SK-N-SH (cell line): ENCODE measurements around the gene DZIP3. TPM values are rescaled to one million over a fixed set of nuclear protein-coding genes. Genes with fewer than 3 reads are reported as not detected.

Experiments used
- CTCF ChIA-PET: fragments of 300-600, 350-600 bp; formaldehyde crosslinking; extraction: SDS; loops from one replicate; lab custom pipeline; 2021; lab: Yijun Ruan, JAX
- POLR2A ChIA-PET: fragments of 350-600 bp; sonication (Branson Sonifier 250); formaldehyde crosslinking; extraction: SDS; loops from one replicate; lab custom pipeline; 2020; ENCODE audit warnings: antibody characterized with exemption, inconsistent platforms; lab: Yijun Ruan, JAX
- DNase-seq: peaks from one replicate; pipeline ENCODE4 v3.0.0; 2012
- H2AFZ ChIP-seq: fragments of 200-600 bp; sonication (generic); 2 replicates; pipeline ENCODE4 v1.8.1; 2016; ENCODE audit warnings: antibody characterized with exemption, mild to moderate bottlenecking, low read depth
- H3F3A ChIP-seq: fragments of 200-600 bp; sonication (generic); replicated peaks from 2 replicates; pipeline ENCODE3; 2016; ENCODE audit warnings: antibody characterized with exemption, mild to moderate bottlenecking; ENCODE audit not compliant: insufficient read depth
- H3K27ac ChIP-seq, 2 experiments: fragments of 200-500 bp in 1 of 2; fragments of 200-600 bp in 1 of 2; sonication (Bioruptor generic) in 1 of 2; sonication (generic), shearing (Covaris generic) in 1 of 2; 2 replicates each; pipeline versions ENCODE4 v1.5.1 to v1.6.1; 2014 to 2016; ENCODE audit warnings: low read depth in 2 of 2, inconsistent platforms in 1 of 2, low read length in 1 of 2, mild to moderate bottlenecking in 1 of 2, mixed read lengths in 1 of 2
- H3K27me3 ChIP-seq: fragments of 200-600 bp; sonication (generic), shearing (Covaris generic); 2 replicates; pipeline ENCODE4 v1.6.1; 2016; ENCODE audit warnings: mixed run types; ENCODE audit not compliant: insufficient read depth
- H3K36me3 ChIP-seq, 2 experiments: fragments of 200-500 bp in 1 of 2; fragments of 200-600 bp in 1 of 2; sonication (Bioruptor generic) in 1 of 2; sonication (generic) in 1 of 2; replicated peaks in 1 of 2; 2 replicates each; pipeline versions ENCODE3 to v1.5.1; 2014 to 2016; ENCODE audit warnings: low read length in 1 of 2, mild to moderate bottlenecking in 1 of 2; ENCODE audit not compliant: insufficient read depth in 2 of 2, control insufficient read depth in 1 of 2
- H3K4me1 ChIP-seq, 2 experiments: fragments of 200-500 bp in 1 of 2; fragments of 200-600 bp in 1 of 2; sonication (Bioruptor generic) in 1 of 2; sonication (generic), shearing (Covaris generic) in 1 of 2; 2 replicates each; pipeline versions ENCODE4 v1.5.1 to v1.6.1; 2014 to 2016; ENCODE audit warnings: low read depth in 1 of 2, low read length in 1 of 2, mixed run types in 1 of 2; ENCODE audit not compliant: insufficient read depth in 2 of 2, control insufficient read depth in 1 of 2
- H3K4me2 ChIP-seq: fragments of 200-600 bp; sonication (generic), shearing (Covaris generic); 2 replicates; pipeline ENCODE4 v1.6.1; 2017; ENCODE audit warnings: mixed run types
- H3K4me3 ChIP-seq, 2 experiments: fragments of 200-500 bp in 1 of 2; fragments of 200-600 bp in 1 of 2; sonication (Bioruptor generic) in 1 of 2; sonication (generic), shearing (Covaris generic) in 1 of 2; 2 replicates each; pipeline versions ENCODE4 v1.5.1 to v1.8.1; 2014 to 2016; ENCODE audit warnings: low read depth in 2 of 2, inconsistent platforms in 1 of 2, low read length in 1 of 2, mild to moderate bottlenecking in 1 of 2, mixed read lengths in 1 of 2, moderate library complexity in 1 of 2
- H3K79me2 ChIP-seq: fragments of 200-600 bp; sonication (generic); 2 replicates; pipeline ENCODE4 v1.8.1; 2017; ENCODE audit warnings: mild to moderate bottlenecking; ENCODE audit not compliant: insufficient read depth
- H3K9ac ChIP-seq: fragments of 200-600 bp; sonication (generic); 2 replicates; pipeline ENCODE4 v1.6.1; 2017; ENCODE audit warnings: mixed run types
- H3K9me2 ChIP-seq: fragments of 200-600 bp; sonication (generic); 2 replicates; pipeline ENCODE4 v1.6.1; 2017; ENCODE audit warnings: mixed run types
- H3K9me3 ChIP-seq: fragments of 200-600 bp; sonication (generic); 2 replicates; pipeline ENCODE4 v1.6.1; 2017; ENCODE audit warnings: mixed run types, mild to moderate bottlenecking, moderate library complexity
- H4K20me1 ChIP-seq: fragments of 200-600 bp; sonication (generic); 2 replicates; pipeline ENCODE4 v1.6.1; 2017; ENCODE audit warnings: mild to moderate bottlenecking, mixed run types; ENCODE audit not compliant: insufficient read depth
- CHD2 ChIP-seq: fragments of 150-350 bp; IDR thresholded peaks from 2 replicates; pipeline ENCODE4 v1.6.1; 2018; ENCODE audit warnings: low read length; ENCODE audit not compliant: partially characterized antibody
- ELF1 ChIP-seq: IDR thresholded peaks from 2 replicates; pipeline ENCODE4 v1.4.0; 2012
- EP300 ChIP-seq, 2 experiments: IDR thresholded peaks; 2 replicates each; pipeline versions ENCODE4 v1.4.0 to v1.6.1; 2012; ENCODE audit warnings: borderline replicate concordance in 1 of 2, low read depth in 1 of 2, low read length in 1 of 2
- EZH2phosphoT487 ChIP-seq: fragments of 200-600 bp; sonication (generic); IDR thresholded peaks from 2 replicates; pipeline ENCODE4 v1.6.1; 2017; ENCODE audit warnings: low read depth, mixed run types, mild to moderate bottlenecking, antibody characterized with exemption, moderate library complexity, borderline replicate concordance
- FOSL2 ChIP-seq: IDR thresholded peaks from 2 replicates; pipeline ENCODE4 v1.4.0; 2012; ENCODE audit warnings: low read depth, mild to moderate bottlenecking, moderate library complexity, borderline replicate concordance
- JUND ChIP-seq: IDR thresholded peaks from 2 replicates; pipeline ENCODE4 v1.4.0; 2012
- MEF2A ChIP-seq: IDR thresholded peaks from 2 replicates; pipeline ENCODE4 v1.4.0; 2012; ENCODE audit warnings: low read depth, borderline replicate concordance
- MXI1 ChIP-seq: IDR thresholded peaks from 2 replicates; pipeline ENCODE4 v1.6.1; 2012; ENCODE audit warnings: mild to moderate bottlenecking, low read depth, low read length, improper control_type of control experiment
- RAD21 ChIP-seq: IDR thresholded peaks from 2 replicates; pipeline ENCODE4 v1.6.1; 2012; ENCODE audit warnings: mild to moderate bottlenecking, low read length
- RCOR1 ChIP-seq: fragments of 150-350 bp; IDR thresholded peaks from 2 replicates; pipeline ENCODE4 v1.6.1; 2017; ENCODE audit warnings: antibody characterized with exemption, low read length
- RXRA ChIP-seq: IDR thresholded peaks from 2 replicates; pipeline ENCODE4 v1.4.0; 2012; ENCODE audit warnings: low read depth, mild to moderate bottlenecking, borderline replicate concordance
- TCF12 ChIP-seq: IDR thresholded peaks from 2 replicates; pipeline ENCODE4 v1.4.0; 2012
- YY1 ChIP-seq: IDR thresholded peaks from 2 replicates; pipeline ENCODE4 v1.4.0; 2012; ENCODE audit warnings: low read depth, mild to moderate bottlenecking
- ZBTB33 ChIP-seq: IDR thresholded peaks from 2 replicates; pipeline ENCODE4 v1.4.0; 2012; ENCODE audit warnings: low read depth, borderline replicate concordance
- polyA plus RNA-seq, 3 experiments: library from polyadenylated mRNA; depleted of rRNA; stranded (reverse); fragments of >200 nt; gene quantifications; 2 replicates each; pipeline ENCODE4 v1.2.3, GENCODE V29; 2012
- TF ChIP-seq, protein P1 (sequence below): IDR thresholded peaks from 2 replicates; pipeline ENCODE4; 2012
- TF ChIP-seq, protein P2 (sequence below): IDR thresholded peaks from 2 replicates; pipeline ENCODE4 v1.4.0; 2012; ENCODE audit warnings: low read depth
- TF ChIP-seq, protein P3 (sequence below): fragments of 150-350 bp; IDR thresholded peaks from 2 replicates; pipeline ENCODE4 v1.6.1; 2017; ENCODE audit warnings: antibody characterized with exemption, low read length, low read depth, borderline replicate concordance

DZIP3 gene
- polyA plus RNA-seq, 1 of the 3 experiments (the other 2 are of a cell fraction): 6.3 TPM

- Histone ChIP-seq H3K79me2 (no peaks in the 10 kb centered on the region), H3K9me2 (no peaks in the 10 kb centered on the region), H4K20me1 (no peaks in the 10 kb centered on the region), H3K27ac (peak overlapping the region in 1 of 2 experiments; percentile 44; a peak in 1 of 4 replicates), H3K27me3 (no peaks in the 10 kb centered on the region), H3K9me3 (no peaks in the 10 kb centered on the region), H3K4me1 (no peaks in the 10 kb centered on the region; a peak in 1 of 4 replicates), H2AFZ (peak overlapping the region; percentile 16; the same call in 1 of the 2 replicates), H3K9ac (no peak overlapping the region), H3F3A (peaks cover 19% of the 10 kb centered on the region), H3K36me3 (peaks cover 40 to 61% of the 10 kb centered on the region in 2 experiments), H3K4me2 (no peak overlapping the region), H3K4me3 (no peak overlapping the region)
- TF ChIP-seq, protein P1, sequence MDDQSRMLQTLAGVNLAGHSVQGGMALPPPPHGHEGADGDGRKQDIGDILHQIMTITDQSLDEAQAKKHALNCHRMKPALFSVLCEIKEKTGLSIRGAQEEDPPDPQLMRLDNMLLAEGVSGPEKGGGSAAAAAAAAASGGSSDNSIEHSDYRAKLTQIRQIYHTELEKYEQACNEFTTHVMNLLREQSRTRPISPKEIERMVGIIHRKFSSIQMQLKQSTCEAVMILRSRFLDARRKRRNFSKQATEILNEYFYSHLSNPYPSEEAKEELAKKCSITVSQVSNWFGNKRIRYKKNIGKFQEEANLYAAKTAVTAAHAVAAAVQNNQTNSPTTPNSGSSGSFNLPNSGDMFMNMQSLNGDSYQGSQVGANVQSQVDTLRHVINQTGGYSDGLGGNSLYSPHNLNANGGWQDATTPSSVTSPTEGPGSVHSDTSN: no peak
- no peak for TF ChIP-seq ELF1
- TF ChIP-seq CHD2: no peak
- TF ChIP-seq, protein P2, sequence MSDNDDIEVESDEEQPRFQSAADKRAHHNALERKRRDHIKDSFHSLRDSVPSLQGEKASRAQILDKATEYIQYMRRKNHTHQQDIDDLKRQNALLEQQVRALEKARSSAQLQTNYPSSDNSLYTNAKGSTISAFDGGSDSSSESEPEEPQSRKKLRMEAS: no peak
- TF ChIP-seq YY1: no peak
- TF ChIP-seq FOSL2: no peak
- no peak for TF ChIP-seq ZBTB33
- no peak for TF ChIP-seq JUND
- no peak for TF ChIP-seq RCOR1
- no peak for TF ChIP-seq RXRA
- TF ChIP-seq MEF2A: no peak
- TF ChIP-seq, protein P3, sequence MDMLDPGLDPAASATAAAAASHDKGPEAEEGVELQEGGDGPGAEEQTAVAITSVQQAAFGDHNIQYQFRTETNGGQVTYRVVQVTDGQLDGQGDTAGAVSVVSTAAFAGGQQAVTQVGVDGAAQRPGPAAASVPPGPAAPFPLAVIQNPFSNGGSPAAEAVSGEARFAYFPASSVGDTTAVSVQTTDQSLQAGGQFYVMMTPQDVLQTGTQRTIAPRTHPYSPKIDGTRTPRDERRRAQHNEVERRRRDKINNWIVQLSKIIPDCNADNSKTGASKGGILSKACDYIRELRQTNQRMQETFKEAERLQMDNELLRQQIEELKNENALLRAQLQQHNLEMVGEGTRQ: no peak
- no peak for TF ChIP-seq EP300 (IDR thresholded peaks at IDR 0.05; ENCODE audit: borderline replicate concordance in 1 of 2, low read depth in 1 of 2, low read length in 1 of 2)
- TF ChIP-seq MXI1: no peak
- TF ChIP-seq EZH2phosphoT487: no peak
- TF ChIP-seq TCF12: no peak
- TF ChIP-seq RAD21: no peak
- DNase-seq: no peak
- CTCF ChIA-PET: interaction anchor here (1.3 to 7.3 kb wide), 5 partner anchors 47 to 1318 kb away, joined by 4 to 233 read pairs (median 17); no protein-coding TSS in a partner anchor
- POLR2A ChIA-PET: no interaction called here
Observed at GRCh38 chr3:108554229-108554628, 35.3 kb upstream of the DZIP3 start.
